Karpas-422 (cell line): ENCODE data around the gene ZFYVE26. TPM values are rescaled to one million over a fixed set of nuclear protein-coding genes. Genes with fewer than 3 reads are reported as not detected.

Experiments
- DNase-seq: peaks from one replicate; pipeline ENCODE4 v3.0.0-alpha.2; 2015
- H2AFZ ChIP-seq: fragments of 200-600 bp; sonication (generic); 2 replicates; pipeline ENCODE4 v1.6.1; 2014; ENCODE audit warnings: antibody characterized with exemption, low read length, mixed read lengths
- H3K27ac ChIP-seq: fragments of 200-600 bp; sonication (generic); 2 replicates; pipeline ENCODE4 v1.5.1; 2014; ENCODE audit warnings: mild to moderate bottlenecking, low read length, moderate library complexity
- H3K27me3 ChIP-seq: fragments of 200-600 bp; sonication (generic); 2 replicates; pipeline ENCODE4 v1.6.1; 2014; ENCODE audit warnings: low read length, mixed read lengths
- H3K36me3 ChIP-seq: fragments of 200-600 bp; sonication (generic); 2 replicates; pipeline ENCODE4 v1.6.1; 2014; ENCODE audit warnings: low read length, mixed read lengths; ENCODE audit not compliant: insufficient read depth
- H3K4me1 ChIP-seq: fragments of 200-600 bp; sonication (generic); 2 replicates; pipeline ENCODE4 v1.6.1; 2014; ENCODE audit warnings: mild to moderate bottlenecking, low read length, mixed read lengths
- H3K4me2 ChIP-seq: fragments of 200-600 bp; sonication (generic); 2 replicates; pipeline ENCODE4 v1.6.1; 2014; ENCODE audit warnings: low read length, low read depth, mild to moderate bottlenecking; ENCODE audit not compliant: poor library complexity, severe bottlenecking
- H3K4me3 ChIP-seq: fragments of 200-600 bp; sonication (generic); 2 replicates; pipeline ENCODE4 v1.5.1; 2014; ENCODE audit warnings: mild to moderate bottlenecking, antibody characterized with exemption, low read length, mixed read lengths
- H3K79me2 ChIP-seq: fragments of 200-600 bp; sonication (generic); 2 replicates; pipeline ENCODE4 v1.6.1; 2014; ENCODE audit warnings: mild to moderate bottlenecking, low read length, mixed read lengths
- H3K9ac ChIP-seq: fragments of 200-600 bp; sonication (generic); 2 replicates; pipeline ENCODE4 v1.6.0; 2014; ENCODE audit warnings: low read length
- H3K9me2 ChIP-seq: fragments of 200-600 bp; sonication (generic), shearing (Covaris generic); replicated peaks from 2 replicates; pipeline ENCODE4 v1.6.0; 2014; ENCODE audit warnings: mild to moderate bottlenecking, low read length, moderate library complexity; ENCODE audit not compliant: insufficient read depth
- H3K9me3 ChIP-seq: fragments of 300-700, 200-600 bp; sonication (generic); 2 replicates; pipeline ENCODE4 v1.6.1; 2014; ENCODE audit warnings: low read length, mixed read lengths
- H4K20me1 ChIP-seq: fragments of 200-600 bp; sonication (generic); 2 replicates; pipeline ENCODE4 v1.6.1; 2014; ENCODE audit warnings: mild to moderate bottlenecking, antibody characterized with exemption, low read length, low read depth; ENCODE audit not compliant: insufficient read depth
- total RNA-seq: library from RNA; depleted of rRNA; stranded (reverse); fragments of >200 nt; shearing (Covaris generic); gene quantifications from 2 replicates; pipeline ENCODE4 v1.2.3, GENCODE V29; 2014; ENCODE audit warnings: low replicate concordance

Gene ZFYVE26
- total RNA-seq, 1 experiment from 2014 or later: 31.3 TPM

DNA sequence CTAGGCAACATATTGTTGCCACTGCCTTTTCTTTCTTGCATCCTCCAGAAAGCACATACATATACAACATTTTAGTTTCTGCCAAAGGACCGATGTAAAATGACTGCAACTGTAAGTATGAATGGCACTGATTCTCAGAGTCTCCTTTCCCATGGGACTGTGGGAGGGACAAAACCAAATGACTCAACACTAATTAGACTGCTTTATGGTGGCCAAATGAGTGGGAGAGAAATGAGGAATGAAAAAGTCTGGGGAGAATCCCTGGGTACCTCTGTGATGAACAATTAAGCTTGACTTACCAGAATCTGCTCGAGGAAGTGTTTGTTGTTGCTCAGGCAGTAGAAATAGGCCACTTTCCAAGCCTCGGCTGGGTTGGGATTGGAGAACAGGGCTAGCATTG lies 10.1 kb downstream of the ZFYVE26 start:
- Histone ChIP-seq H3K4me2 (no peak overlapping the region), H3K27ac (no peak overlapping the region), H3K79me2 (0 out of 2 replicates have a peak, but pooled peaks cover 3% of the 10 kb centered on the region), H3K4me1 (no peaks in the 10 kb centered on the region), H3K36me3 (peaks cover 52% of the 10 kb centered on the region), H2AFZ (no peak overlapping the region), H3K9me3 (no peaks in the 10 kb centered on the region), H4K20me1 (no peaks in the 10 kb centered on the region), H3K4me3 (no peak overlapping the region), H3K9me2 (no peaks in the 10 kb centered on the region), H3K27me3 (no peaks in the 10 kb centered on the region), H3K9ac (no peak overlapping the region)
- no peak for DNase-seq

DNA sequence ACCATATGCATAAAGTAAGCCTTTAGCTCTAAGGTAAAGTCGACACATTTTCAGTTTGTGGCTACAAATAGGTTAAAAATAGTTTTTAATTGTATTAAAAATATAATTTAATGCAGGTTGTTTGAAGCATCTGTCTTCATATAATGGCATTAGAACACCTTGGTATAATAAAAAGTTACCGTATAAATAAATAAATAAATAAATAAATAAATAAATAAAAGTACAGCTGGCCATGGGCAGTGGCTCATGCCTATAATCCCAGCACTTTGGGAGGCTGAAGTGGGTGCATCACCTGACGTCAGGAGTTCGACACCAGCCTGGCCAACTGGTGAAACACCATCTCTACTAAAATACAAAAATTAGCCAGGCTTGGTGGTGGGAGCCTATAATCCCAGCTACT lies 15.6 kb downstream of the ZFYVE26 start:
- Histone ChIP-seq H3K36me3 (peaks cover 53% of the 10 kb centered on the region), H3K9me3 (no peaks in the 10 kb centered on the region), H3K27me3 (no peaks in the 10 kb centered on the region), H2AFZ (no peak overlapping the region), H3K27ac (no peak overlapping the region), H3K4me2 (no peak overlapping the region), H3K4me1 (no peaks in the 10 kb centered on the region), H3K9me2 (no peaks in the 10 kb centered on the region), H3K9ac (no peak overlapping the region), H3K4me3 (no peak overlapping the region), H3K79me2 (no peaks in the 10 kb centered on the region), H4K20me1 (no peaks in the 10 kb centered on the region)
- DNase-seq: no peak

- Histone ChIP-seq H3K9ac (no peak overlapping the region), H3K27me3 (no peaks in the 10 kb centered on the region), H3K36me3 (peaks cover 49% of the 10 kb centered on the region; the same call in 1 of the 2 replicates), H2AFZ (no peak overlapping the region), H3K79me2 (no peaks in the 10 kb centered on the region), H3K9me3 (no peaks in the 10 kb centered on the region), H3K9me2 (no peaks in the 10 kb centered on the region), H3K4me2 (no peak overlapping the region), H4K20me1 (no peaks in the 10 kb centered on the region), H3K4me3 (no peak overlapping the region), H3K27ac (no peak overlapping the region), H3K4me1 (no peaks in the 10 kb centered on the region)
- no peak for DNase-seq
These were observed 17.7 kb downstream of the ZFYVE26 start for GRCh38 chr14:67798731-67799130.

DNA sequence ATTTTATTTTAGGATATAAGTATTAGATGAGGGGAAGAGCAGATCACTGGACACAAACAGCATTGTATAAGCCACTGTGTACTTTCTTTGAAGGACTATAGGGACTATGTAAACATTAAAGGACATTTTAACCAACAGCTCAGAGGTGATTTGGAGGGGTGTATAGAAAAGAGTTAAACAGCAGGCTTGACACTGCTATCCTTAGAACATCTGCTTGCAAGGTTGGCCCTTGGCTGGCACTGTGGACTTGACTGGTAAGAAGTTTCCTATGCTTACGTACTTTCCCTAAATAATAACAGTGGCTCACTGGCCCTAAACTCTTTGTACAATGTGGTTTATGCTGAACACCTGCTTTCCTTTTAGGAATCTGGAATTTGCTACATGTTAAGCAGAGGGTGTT lies 28.7 kb downstream of the ZFYVE26 start:
- no peak overlapping the region for H3K4me2 ChIP-seq
- H4K20me1 ChIP-seq: no peaks in the 10 kb centered on the region
- no peak for DNase-seq
- no peak overlapping the region for H3K4me3 ChIP-seq
- H3K4me1 ChIP-seq: no peaks in the 10 kb centered on the region
- H3K36me3 ChIP-seq: peaks cover 58% of the 10 kb centered on the region
- no peaks in the 10 kb centered on the region for H3K9me2 ChIP-seq
- no peaks in the 10 kb centered on the region for H3K9me3 ChIP-seq
- no peaks in the 10 kb centered on the region for H3K79me2 ChIP-seq
- H3K27me3 ChIP-seq: no peaks in the 10 kb centered on the region
- no peak overlapping the region for H2AFZ ChIP-seq
- no peak overlapping the region for H3K9ac ChIP-seq
- H3K27ac ChIP-seq: no peak overlapping the region

- Histone ChIP-seq H3K4me2 (no peak overlapping the region), H3K9me2 (no peaks in the 10 kb centered on the region), H3K9me3 (no peaks in the 10 kb centered on the region), H2AFZ (no peak overlapping the region), H3K9ac (no peak overlapping the region), H3K4me1 (no peaks in the 10 kb centered on the region), H3K27ac (no peak overlapping the region), H3K4me3 (no peak overlapping the region), H3K36me3 (peaks cover 66% of the 10 kb centered on the region), H4K20me1 (no peaks in the 10 kb centered on the region), H3K27me3 (no peaks in the 10 kb centered on the region), H3K79me2 (no peaks in the 10 kb centered on the region)
- no peak for DNase-seq
These were observed 30.9 kb downstream of the ZFYVE26 start for GRCh38 chr14:67785270-67786109.

DNA sequence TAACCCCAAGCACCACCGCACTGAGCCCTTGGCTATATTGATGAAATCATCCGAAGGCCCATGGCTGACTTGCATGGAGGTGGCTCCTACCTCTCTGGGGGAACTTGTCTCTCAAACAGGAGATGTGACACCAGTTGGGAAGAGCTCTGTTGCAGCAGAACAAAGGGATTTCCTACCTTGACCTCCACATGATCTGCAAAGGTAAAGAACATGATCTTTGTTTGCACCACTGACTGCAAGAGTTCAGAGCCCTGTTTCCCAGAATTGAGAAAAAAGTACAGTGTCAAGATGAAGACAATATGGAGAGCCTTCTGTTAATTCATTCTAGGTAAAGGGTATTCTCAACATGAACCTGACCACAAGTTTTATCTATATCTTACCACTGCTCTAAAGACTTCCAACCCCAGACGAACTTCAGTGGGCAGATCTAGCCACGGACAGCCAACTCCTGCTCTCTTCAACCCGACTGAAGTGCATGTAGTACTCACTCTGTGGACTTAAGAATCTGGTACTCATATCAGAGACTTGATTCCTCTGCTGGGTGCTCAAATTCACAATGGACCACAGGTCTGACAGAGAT lies 32.1 kb downstream of the ZFYVE26 start:
- Histone ChIP-seq H4K20me1 (no peaks in the 10 kb centered on the region), H3K27me3 (no peaks in the 10 kb centered on the region), H3K4me3 (no peak overlapping the region), H3K36me3 (peaks cover 55% of the 10 kb centered on the region; the same call in 1 of the 2 replicates), H3K9ac (no peak overlapping the region), H3K27ac (no peak overlapping the region), H3K79me2 (no peaks in the 10 kb centered on the region), H3K4me2 (no peak overlapping the region), H3K9me3 (no peaks in the 10 kb centered on the region), H3K4me1 (no peaks in the 10 kb centered on the region), H3K9me2 (no peaks in the 10 kb centered on the region), H2AFZ (no peak overlapping the region)
- DNase-seq: no peak

DNA sequence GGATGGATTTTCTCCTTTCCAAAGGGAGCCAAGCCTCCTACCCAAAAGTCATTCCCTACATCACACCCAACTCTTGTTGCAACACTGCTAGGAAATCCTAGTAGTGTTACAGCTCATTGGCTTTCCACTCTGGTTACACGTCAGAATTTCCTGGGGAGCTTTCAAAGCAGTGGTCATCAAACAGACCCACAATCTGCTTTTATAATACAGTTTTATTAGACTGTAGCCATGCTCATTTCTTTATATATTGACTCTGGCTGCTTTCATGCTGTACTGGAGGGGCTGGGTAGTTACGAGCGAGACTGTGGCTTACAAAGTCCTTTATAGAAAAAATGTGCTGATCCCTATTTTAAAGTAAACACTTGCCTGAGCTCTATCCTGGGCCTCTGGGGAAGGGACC lies 34.3 kb downstream of the ZFYVE26 start:
- Histone ChIP-seq H3K4me2 (no peak overlapping the region), H3K27me3 (no peaks in the 10 kb centered on the region), H3K9me2 (no peaks in the 10 kb centered on the region), H3K27ac (no peak overlapping the region), H3K9ac (no peak overlapping the region), H3K9me3 (no peaks in the 10 kb centered on the region), H3K4me3 (no peak overlapping the region), H3K4me1 (no peaks in the 10 kb centered on the region), H3K79me2 (no peaks in the 10 kb centered on the region), H4K20me1 (no peaks in the 10 kb centered on the region), H3K36me3 (peaks cover 51% of the 10 kb centered on the region; the same call in 1 of the 2 replicates), H2AFZ (no peak overlapping the region)
- DNase-seq: no peak

- Histone ChIP-seq H3K9me3 (no peaks in the 10 kb centered on the region), H3K4me2 (no peak overlapping the region), H3K4me1 (no peaks in the 10 kb centered on the region), H3K4me3 (no peak overlapping the region), H2AFZ (no peak overlapping the region), H3K79me2 (no peaks in the 10 kb centered on the region), H3K27me3 (no peaks in the 10 kb centered on the region), H3K9me2 (no peaks in the 10 kb centered on the region), H3K36me3 (peaks cover 51% of the 10 kb centered on the region), H3K9ac (no peak overlapping the region), H4K20me1 (no peaks in the 10 kb centered on the region), H3K27ac (no peak overlapping the region)
- DNase-seq: no peak
These were observed 37.6 kb downstream of the ZFYVE26 start for GRCh38 chr14:67778792-67779191.
